ENCODE results near the gene AUTS2.

The AUTS2 gene

GRCh38 chr7:70030745-70031144, 432.5 kb downstream of the AUTS2 start:
- TF ChIP-seq CTCF (IDR thresholded peaks at IDR 0.05; ENCODE audit: low read depth, low read length), result no peak
- H3K4me3 ChIP-seq (ENCODE audit: low read depth, low read length), result no peak overlapping the region

GRCh38 chr7:70031245-70031644, 433.0 kb downstream of the AUTS2 start:
- TF ChIP-seq CTCF (IDR thresholded peaks at IDR 0.05; ENCODE audit: low read depth, low read length), result no peak
- no peak overlapping the region for H3K4me3 ChIP-seq (ENCODE audit: low read depth, low read length)

GRCh38 chr7:70032649-70033048, 434.4 kb downstream of the AUTS2 start:
- no peak for TF ChIP-seq CTCF (IDR thresholded peaks at IDR 0.05; ENCODE audit: low read depth, low read length)
- no peak overlapping the region for H3K4me3 ChIP-seq (ENCODE audit: low read depth, low read length)

- no peak overlapping the region for H3K4me3 ChIP-seq (ENCODE audit: low read depth, low read length)
Observed at GRCh38 chr7:70033226-70033625, 435.0 kb downstream of the AUTS2 start.

GRCh38 chr7:70034999-70035398, 436.7 kb downstream of the AUTS2 start:
- no peak overlapping the region for H3K4me3 ChIP-seq (ENCODE audit: low read depth, low read length)
- no peak for TF ChIP-seq CTCF (IDR thresholded peaks at IDR 0.05; ENCODE audit: low read depth, low read length)

More at GRCh38 chr7:70033226-70033625, 435.0 kb downstream of the AUTS2 start:
- TF ChIP-seq CTCF (IDR thresholded peaks at IDR 0.05; ENCODE audit: low read depth, low read length), result no peak

- no peak overlapping the region for H3K4me3 ChIP-seq (ENCODE audit: low read depth, low read length)
- TF ChIP-seq CTCF (IDR thresholded peaks at IDR 0.05; ENCODE audit: low read depth, low read length), result no peak
Observed at GRCh38 chr7:70035519-70035918, 437.2 kb downstream of the AUTS2 start.

- no peak for TF ChIP-seq CTCF (IDR thresholded peaks at IDR 0.05; ENCODE audit: low read depth, low read length)
- no peak overlapping the region for H3K4me3 ChIP-seq (ENCODE audit: low read depth, low read length)
Observed at GRCh38 chr7:70035955-70036354, 437.7 kb downstream of the AUTS2 start.
